SK-N-SH treated with all-trans-retinoic acid at 6 μM for 48 hours (cell line): ENCODE data around the gene GALNT13.

Source experiments
- ARNTL ChIP-seq: fragments of 450-650 bp; formaldehyde crosslinking; IDR thresholded peaks from 2 replicates; pipeline ENCODE4 v1.5.0; 2020; ENCODE audit warnings: low read depth, mild to moderate bottlenecking, moderate library complexity, borderline replicate concordance
- CREB5 ChIP-seq: fragments of 250-450 bp; sonication (Bioruptor Pico); IDR thresholded peaks from 2 replicates; pipeline ENCODE4 v1.5.1; 2020; ENCODE audit warnings: low read depth, mild to moderate bottlenecking, moderate library complexity
- ZFP3 ChIP-seq: fragments of 250-450 bp; sonication (Bioruptor Pico); IDR thresholded peaks from 2 replicates; pipeline ENCODE4 v1.5.0; 2020; ENCODE audit warnings: mild to moderate bottlenecking, moderate library complexity
- ZFP30 ChIP-seq: fragments of 450-650 bp; formaldehyde crosslinking; IDR thresholded peaks from 2 replicates; pipeline ENCODE4 v1.5.0; 2022; ENCODE audit warnings: mild to moderate bottlenecking, moderate library complexity

GRCh38 chr2:154452471-154452870, 580.7 kb downstream of the GALNT13 start:
- TF ChIP-seq ZFP3 (no peak), ZFP30 (CRISPR knock-in tag) (no peak), ARNTL (CRISPR knock-in tag) (no peak), CREB5 (CRISPR knock-in tag) (no peak)
